Esophagus squamous epithelium (tissue), 4 donors: Measurements from ENCODE around the gene ANXA2.

Source experiments
- POLR2A ChIP-seq, 4 donors: fragments of 450-650 bp; IDR thresholded peaks; one replicate each; pipeline ENCODE4 v1.6.1; 2017; ENCODE audit warnings: antibody characterized with exemption in 4 of 4, mild to moderate bottlenecking in 4 of 4, moderate library complexity in 3 of 4
- TF ChIP-seq, protein P1 (sequence below), 6 experiments: fragments of 450-650 bp in 4 of 6; fragments of 200-600 bp in 2 of 6; sonication (generic) in 2 of 6; IDR thresholded peaks; one replicate each; pipeline ENCODE4 v1.5.1; 2016 to 2019; ENCODE audit warnings: antibody characterized with exemption in 6 of 6, mild to moderate bottlenecking in 4 of 6, moderate library complexity in 4 of 6

DNA sequence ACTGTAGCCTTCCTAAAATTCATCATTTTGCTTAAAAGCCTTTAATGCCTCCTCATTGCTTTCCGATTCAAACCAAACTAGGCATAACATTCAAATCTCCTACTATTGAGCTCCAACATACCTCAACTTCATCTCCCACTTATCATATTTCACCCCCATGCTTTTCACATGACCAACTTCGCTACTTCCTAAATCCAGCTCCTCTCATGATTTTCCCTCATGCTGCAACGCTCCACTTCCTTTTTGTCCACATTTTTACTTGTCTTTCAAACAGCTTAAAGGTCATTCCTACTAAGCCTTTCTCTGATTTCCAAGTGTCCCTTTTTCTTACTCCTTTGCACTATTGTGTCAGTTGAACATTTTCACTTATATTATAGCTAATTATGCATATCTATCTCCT lies 20.3 kb upstream of the ANXA2 start:
- TF ChIP-seq POLR2A (IDR thresholded peaks at IDR 0.05) = no peak
- TF ChIP-seq, protein P1, sequence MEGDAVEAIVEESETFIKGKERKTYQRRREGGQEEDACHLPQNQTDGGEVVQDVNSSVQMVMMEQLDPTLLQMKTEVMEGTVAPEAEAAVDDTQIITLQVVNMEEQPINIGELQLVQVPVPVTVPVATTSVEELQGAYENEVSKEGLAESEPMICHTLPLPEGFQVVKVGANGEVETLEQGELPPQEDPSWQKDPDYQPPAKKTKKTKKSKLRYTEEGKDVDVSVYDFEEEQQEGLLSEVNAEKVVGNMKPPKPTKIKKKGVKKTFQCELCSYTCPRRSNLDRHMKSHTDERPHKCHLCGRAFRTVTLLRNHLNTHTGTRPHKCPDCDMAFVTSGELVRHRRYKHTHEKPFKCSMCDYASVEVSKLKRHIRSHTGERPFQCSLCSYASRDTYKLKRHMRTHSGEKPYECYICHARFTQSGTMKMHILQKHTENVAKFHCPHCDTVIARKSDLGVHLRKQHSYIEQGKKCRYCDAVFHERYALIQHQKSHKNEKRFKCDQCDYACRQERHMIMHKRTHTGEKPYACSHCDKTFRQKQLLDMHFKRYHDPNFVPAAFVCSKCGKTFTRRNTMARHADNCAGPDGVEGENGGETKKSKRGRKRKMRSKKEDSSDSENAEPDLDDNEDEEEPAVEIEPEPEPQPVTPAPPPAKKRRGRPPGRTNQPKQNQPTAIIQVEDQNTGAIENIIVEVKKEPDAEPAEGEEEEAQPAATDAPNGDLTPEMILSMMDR (IDR thresholded peaks at IDR 0.05) = no peak
